Measurements from ENCODE around the gene SRPK2.

SRPK2 gene

DNA sequence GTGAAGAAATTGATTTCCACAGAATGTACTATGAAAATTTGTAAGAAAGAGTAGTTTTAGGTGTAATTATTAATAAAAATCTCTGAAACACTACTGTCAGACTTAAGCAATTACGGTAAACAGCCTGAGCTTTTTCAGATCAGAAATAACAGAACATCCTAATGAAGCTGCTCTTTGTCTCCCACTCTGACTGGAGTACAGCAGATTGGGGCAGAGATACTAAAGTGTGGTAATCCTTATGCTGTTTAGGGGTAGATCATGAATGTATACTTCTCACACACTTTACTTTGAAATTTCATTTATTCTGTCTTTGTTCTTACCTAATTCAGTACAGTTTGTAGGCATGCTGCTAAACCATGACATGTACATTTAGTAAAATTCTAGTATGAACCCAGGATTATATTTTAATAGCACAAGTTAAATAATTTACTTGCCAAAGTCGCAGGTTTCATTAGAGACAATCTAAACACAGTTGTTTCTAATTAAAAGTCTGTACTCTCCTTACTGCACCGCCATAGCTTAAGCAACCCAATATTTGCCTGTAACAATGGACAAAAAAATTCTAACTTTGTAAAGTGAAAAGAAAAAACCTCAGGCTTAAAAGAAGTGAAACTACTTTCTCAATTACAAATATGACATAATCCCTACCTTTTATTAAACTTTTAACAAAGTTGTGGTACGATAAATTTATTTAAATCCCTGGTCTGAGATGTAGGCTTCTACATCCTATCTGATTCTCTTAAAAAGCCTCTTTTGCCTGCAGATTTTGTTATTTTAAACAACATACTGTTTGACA is 286.0 kb downstream of the SRPK2 start:
- FAIRE-seq, result no peak
- no peak for DNase-seq (ENCODE audit: low spot score)

DNA sequence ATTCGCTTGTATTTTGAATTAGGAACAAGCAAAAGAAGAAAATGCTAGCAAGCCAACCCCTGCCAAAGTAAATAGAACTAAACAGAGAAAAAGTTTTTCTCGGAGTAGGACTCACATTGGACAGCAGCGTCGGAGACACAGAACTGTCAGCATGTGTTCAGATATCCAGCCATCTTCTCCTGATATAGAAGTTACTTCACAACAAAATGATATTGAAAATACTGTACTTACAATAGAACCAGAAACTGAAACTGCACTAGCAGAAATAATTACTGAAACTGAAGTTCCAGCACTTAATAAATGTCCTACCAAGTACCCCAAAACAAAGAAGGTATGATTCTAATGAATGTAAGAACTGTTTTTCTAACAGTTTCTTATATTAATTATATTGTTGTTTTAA is 286.9 kb downstream of the SRPK2 start:
- DNase-seq (ENCODE audit: low spot score) (no peak), FAIRE-seq (no peak)

DNA sequence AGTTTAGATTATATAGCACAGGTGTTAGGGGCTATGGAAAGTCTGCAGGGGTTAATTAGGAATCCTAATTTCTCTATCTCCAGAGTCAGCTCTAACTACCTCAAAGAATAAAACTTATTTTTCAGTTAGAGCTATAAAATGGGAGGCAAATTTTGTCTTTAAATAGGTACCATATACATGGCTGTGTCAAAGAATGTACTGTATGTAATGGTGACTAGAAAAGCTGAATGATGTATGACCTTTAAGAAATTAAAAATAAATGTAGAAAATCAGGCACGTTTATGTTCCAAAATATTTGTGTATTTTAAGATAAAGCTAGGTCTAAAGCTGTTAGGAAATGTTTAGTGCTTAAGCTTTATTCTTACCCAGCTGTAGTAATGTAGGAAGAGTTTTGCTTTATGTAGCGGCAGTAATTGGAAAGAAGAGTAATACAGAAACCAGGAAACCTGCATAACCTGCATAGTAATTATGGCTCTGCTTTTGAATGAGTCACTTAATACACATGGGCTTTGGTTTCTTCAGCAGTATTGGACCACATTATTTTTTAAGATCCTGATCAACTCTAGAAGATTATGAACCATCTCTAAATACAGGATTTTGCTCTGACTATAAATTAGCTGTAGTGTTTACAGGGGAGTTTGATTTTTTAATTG is 289.7 kb downstream of the SRPK2 start:
- DNase-seq (ENCODE audit: low spot score) (no peak), FAIRE-seq (peak; percentile 20)

DNA sequence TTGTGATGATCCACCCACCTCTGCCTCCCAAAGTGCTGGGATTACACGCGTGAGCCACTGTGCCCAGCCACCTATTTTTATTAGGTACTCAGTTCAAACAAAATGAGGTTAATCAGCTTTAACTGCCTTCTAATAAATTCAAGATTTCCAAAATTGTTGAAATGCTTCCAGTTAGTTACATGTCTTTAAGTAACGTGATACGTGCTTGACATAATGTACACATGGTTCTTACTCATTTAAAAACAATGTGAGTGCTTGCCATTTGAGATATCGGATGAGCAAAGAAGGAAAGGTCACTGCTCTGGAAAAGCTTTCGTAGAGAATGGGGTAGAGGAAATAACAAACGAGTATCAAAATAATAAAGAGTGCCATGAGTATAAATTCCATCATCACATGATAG is 291.1 kb downstream of the SRPK2 start:
- DNase-seq (ENCODE audit: low spot score), result no peak
- FAIRE-seq, result no peak

DNA sequence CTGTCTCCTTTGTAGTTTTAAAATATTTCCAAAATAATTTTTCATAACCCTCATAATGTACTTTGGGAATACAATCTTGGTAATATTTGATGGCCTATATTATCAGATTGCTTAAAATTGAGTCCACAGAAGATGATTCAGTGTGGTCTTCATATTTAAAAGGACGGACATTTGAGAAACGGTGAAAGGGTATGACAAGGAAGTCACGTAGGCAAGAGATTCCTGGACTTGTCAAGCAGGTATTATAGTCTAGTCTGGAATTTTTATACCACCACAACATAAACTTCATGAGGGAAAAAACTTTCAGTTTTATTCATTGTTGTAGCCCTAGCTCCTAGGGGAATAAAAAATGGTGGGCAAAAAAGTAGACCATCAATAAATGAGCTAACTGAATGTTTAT is 292.4 kb downstream of the SRPK2 start:
- DNase-seq (ENCODE audit: low spot score), result no peak
- no peak for FAIRE-seq

DNA sequence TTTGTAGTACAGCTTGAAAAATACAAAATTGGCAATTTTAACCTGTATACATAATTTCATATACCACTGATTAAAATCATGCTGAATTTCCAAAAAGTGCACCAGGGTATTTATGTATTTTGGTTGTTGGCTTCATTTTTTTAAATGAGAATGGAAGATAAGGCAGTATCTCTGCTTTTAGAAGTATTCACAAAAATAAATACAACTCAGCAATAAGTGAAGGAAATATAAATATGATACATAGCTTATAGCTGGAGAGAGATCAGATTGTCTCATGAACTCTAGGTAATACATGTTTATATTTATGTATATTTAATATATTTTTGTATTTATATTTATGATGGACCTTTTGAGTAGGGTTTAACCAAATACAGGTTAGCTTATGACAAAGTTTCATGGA is 293.8 kb downstream of the SRPK2 start:
- FAIRE-seq, result no peak
- no peak for DNase-seq (ENCODE audit: low spot score)

DNA sequence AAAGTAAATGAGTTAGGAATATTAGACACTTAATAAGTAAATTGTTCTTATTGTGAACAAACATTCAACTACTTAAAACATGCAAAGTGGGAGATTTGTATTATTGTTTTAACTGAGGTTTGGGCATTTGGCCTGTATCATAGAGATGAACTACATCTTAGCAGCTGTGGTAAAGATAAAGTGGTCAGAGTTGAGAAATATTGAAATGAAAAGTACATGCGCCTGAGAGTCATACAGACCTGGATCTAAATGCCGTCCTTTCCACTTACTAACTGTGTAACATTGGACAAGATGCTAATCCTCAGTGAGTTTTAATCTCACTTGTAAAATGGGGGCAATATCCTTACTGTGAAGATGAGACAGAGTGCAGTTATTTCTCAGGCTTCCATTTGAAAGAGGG is 300.3 kb downstream of the SRPK2 start:
- no peak for FAIRE-seq
- no peak for DNase-seq (ENCODE audit: low spot score)

DNA sequence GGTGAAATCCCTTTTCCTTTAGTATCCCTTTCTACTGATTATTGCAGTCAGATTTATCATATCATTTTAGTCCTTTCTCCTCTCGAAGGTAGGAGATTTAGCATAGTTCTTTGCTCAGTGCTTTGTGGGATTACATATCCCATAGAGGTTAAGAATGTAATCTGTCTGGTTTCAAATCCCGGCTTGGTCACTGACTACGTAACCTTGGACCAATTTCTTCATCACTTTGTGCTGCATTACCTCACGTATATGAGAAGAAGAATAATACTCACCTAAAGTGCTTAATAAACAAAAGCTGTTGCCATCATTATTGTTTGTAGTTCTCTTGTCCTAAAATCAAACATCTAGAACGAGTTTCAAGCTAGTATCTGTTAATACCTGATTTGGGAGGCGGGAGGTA is 300.7 kb downstream of the SRPK2 start:
- DNase-seq (ENCODE audit: low spot score) (no peak), FAIRE-seq (no peak)

DNA sequence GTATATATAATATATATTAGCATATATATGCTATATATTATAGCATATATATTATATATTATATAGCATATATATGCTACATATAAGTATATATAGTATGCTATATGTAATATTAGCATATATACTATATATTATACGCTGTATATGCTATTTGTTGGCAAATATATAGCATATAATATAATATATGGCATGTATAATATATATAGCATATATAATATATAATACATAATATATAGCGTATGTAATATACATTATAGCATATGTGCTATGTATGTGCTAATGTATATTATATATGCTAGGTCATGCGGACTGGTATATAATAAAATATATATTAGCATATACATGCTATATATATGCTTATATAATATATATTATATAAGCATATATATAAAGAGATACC is 301.9 kb downstream of the SRPK2 start:
- FAIRE-seq (peak; percentile 78), DNase-seq (ENCODE audit: low spot score) (no peak)

DNA sequence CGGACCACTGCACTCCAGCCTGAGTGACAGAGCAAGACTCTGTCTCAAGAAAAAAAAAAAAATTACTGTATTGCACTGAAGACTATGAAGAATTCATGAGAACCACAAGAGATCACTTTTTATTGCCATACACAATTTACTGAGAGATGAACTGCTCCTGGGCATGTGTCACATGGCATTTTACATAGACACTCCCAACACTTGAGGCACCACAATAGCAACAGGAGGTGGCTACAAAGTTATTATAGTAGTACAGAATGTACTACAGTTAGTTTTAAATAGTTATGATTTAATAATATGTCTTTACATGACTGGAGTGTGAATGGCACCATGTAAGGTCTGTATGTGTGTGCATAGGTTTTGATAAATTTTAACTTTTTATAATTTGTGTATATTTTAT is 304.1 kb downstream of the SRPK2 start:
- FAIRE-seq, result no peak
- DNase-seq (ENCODE audit: low spot score), result no peak

DNA sequence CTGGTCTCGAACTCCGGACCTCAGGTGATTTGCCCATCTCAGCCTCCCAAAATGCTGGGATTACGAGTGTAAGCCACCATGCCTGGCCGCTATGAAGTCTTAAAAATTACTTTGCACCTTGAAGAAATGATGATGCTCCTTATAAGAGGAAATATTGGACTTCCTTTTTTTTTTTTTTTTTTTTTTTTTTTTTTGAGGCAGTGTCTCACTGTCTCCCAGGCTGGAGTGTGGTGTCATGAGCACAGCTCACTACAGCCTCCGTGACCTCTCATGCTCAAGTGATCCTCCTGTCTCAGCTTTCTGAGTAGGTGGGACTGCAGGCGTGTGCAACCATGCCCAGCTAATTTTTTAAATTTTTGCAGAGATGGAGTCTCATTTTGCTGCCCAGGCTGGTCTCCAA is 309.4 kb downstream of the SRPK2 start:
- DNase-seq (ENCODE audit: low spot score) (no peak), FAIRE-seq (no peak)

DNA sequence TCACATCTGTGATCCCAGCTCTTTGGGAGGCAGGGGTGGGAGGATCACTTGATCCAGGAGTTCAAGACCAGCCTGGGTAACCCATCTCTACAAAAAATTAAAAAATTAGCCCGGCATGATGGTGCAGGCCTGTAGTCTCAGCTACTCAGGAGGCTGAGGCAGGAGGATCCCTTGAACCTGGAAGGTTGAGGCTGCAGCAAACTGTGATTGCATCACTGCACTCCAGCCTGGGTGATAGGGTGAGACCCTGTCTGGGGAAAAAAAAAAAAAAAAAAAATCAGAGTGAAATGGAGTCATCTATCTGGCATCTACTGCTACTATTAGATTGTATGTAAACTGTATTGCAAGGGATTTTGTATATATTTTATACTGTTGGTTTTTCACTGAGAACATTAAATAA is 315.6 kb downstream of the SRPK2 start:
- no peak for DNase-seq (ENCODE audit: low spot score)
- FAIRE-seq, result no peak

DNA sequence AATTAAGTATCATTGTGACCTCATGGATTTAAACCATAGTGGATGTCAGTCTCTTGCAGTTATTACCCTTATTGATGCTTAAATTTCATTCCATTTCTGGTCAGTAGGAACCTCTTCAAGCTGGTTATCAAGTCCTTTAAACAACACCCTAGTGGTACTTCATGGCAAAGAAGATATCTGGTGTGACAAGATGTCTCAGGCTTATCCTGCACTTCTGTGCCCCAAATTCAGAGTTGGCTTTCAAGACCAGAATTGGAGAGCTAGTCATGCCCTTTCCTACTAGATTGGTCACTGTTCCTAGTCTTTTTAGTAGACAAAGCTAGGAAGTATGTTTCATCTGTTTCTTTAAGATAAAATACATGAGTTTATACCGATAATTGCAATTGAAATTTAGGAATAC is 319.8 kb downstream of the SRPK2 start:
- FAIRE-seq (no peak), DNase-seq (ENCODE audit: low spot score) (no peak)

DNA sequence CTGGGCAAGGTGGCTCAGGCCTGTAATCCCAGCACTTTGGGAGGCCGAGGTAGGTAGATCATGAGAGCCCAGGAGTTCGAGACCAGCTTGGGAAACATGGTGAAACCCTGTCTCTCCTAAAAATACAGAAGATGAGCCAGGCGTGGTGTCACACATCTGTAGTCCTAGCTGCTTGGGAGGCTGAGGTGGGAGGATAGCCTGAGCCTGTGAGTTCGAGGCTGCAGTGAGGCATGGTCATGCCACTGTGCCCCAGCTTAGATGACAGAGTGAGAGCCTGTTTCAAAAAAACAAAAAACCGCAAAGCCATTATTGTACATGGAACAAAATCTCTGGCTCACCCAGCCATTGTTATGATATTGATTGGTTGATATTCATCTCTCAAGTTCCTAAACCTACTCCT is 321.0 kb downstream of the SRPK2 start:
- DNase-seq (ENCODE audit: low spot score), result no peak
- FAIRE-seq, result no peak
